Transverse colon (tissue), 4 donors: ENCODE measurements around the gene ARHGEF10L. TPM values are rescaled to one million over a fixed set of nuclear protein-coding genes. Genes with fewer than 3 reads are reported as not detected.

Source experiments
- DNase-seq: peaks from one replicate; pipeline ENCODE4 v3.0.0-alpha.2; 2019
- H3K27ac ChIP-seq, 4 donors: fragments of 200-600 bp; sonication (generic); 2 replicates each; pipeline ENCODE4 v1.5.1; 2016 to 2018; ENCODE audit warnings: inconsistent platforms in 4 of 4
- H3K27me3 ChIP-seq: fragments of 200-600 bp; sonication (generic); 2 replicates; pipeline ENCODE4 v1.5.1; 2017; ENCODE audit warnings: inconsistent platforms
- H3K36me3 ChIP-seq, 4 donors: fragments of 200-600 bp; sonication (generic); 2 replicates each; pipeline ENCODE4 v1.5.1; 2017 to 2019; ENCODE audit warnings: inconsistent platforms in 4 of 4
- H3K4me1 ChIP-seq, 4 donors: fragments of 200-600 bp; sonication (generic); 2 replicates each; pipeline ENCODE4 v1.5.1; 2017 to 2020; ENCODE audit warnings: inconsistent platforms in 4 of 4
- H3K4me3 ChIP-seq, 4 donors: fragments of 200-600 bp; sonication (generic); 1 replicate in 1 of 4; 2 replicates in 3 of 4; pipeline versions ENCODE4 v1.5.1 to v1.6.1; 2017 to 2019; ENCODE audit warnings: inconsistent platforms in 4 of 4
- H3K9me3 ChIP-seq, 2 donors: fragments of 200-600 bp; sonication (generic); 2 replicates each; pipeline ENCODE4 v1.5.1; 2017 to 2019; ENCODE audit warnings: inconsistent platforms in 2 of 2
- CTCF ChIP-seq, 5 experiments: fragments of 200-600 bp in 3 of 5; fragments of 450-650 bp in 2 of 5; sonication (generic) in 3 of 5; IDR thresholded peaks; 1 replicate in 2 of 5; 2 replicates in 3 of 5; pipeline ENCODE4 v1.5.1; 2016 to 2017; ENCODE audit warnings: antibody characterized with exemption in 5 of 5, inconsistent platforms in 3 of 5, mild to moderate bottlenecking in 2 of 5, moderate library complexity in 1 of 5
- EP300 ChIP-seq: sonication (generic); formaldehyde crosslinking; IDR thresholded peaks from one replicate; pipeline ENCODE4 v1.6.1; 2017; ENCODE audit warnings: antibody characterized with exemption, low read depth
- POLR2A ChIP-seq: fragments of 450-650 bp; IDR thresholded peaks from one replicate; pipeline ENCODE4 v1.6.1; 2016; ENCODE audit warnings: antibody characterized with exemption, mild to moderate bottlenecking, moderate library complexity
- POLR2AphosphoS5 ChIP-seq, 3 donors: sonication (generic); formaldehyde crosslinking; IDR thresholded peaks; one replicate each; pipeline ENCODE4 v1.6.1; 2016; ENCODE audit warnings: antibody characterized with exemption in 3 of 3
- WGBS, 2 donors: methylation state at CpG; one replicate each; pipeline ENCODE4 v1.1.5; 2018; ENCODE audit warnings: low coverage in 1 of 2; 5-methylcytosine and 5-hydroxymethylcytosine counted together
- in situ Hi-C, 4 donors: fragments of 200-750 bp; cut with MboI; loops; one replicate each; pipeline versions ENCODE4 v1.15.0 to v1.15.1; 2017; ENCODE audit warnings: low sequenced_read_pairs in 3 of 4, low pct_ligation_motif_present in 1 of 4, low pct_unique_long_range_greater_than_20kb in 1 of 4
- intact Hi-C: fragments of 100-400 bp; cut with DNase I; formaldehyde crosslinking; loops from one replicate; pipeline ENCODE4 v1.15.1; 2023; ENCODE audit warnings: low total_unique reads
- total RNA-seq, 4 donors: library from RNA; depleted of rRNA; stranded (reverse); fragments of >200 nt; gene quantifications; one replicate each; pipeline ENCODE4 v1.1.0, GENCODE V29; 2016

The ARHGEF10L gene
- total RNA-seq, 4 donors from 2014 or later, result 115 to 326 (median 199) TPM

- peaks cover 0 to 64% (median 10%) of the 10 kb centered on the region in 4 donors for H3K36me3 ChIP-seq
- in situ Hi-C loops, result no loop called here
Measured at GRCh38 chr1:17629460-17629859, 90.0 kb downstream of the ARHGEF10L start.

GRCh38 chr1:17630048-17630830, 90.7 kb downstream of the ARHGEF10L start:
- DNase-seq, result peak; percentile 38
- H3K4me1 ChIP-seq, result no peaks in the 10 kb centered on the region
- 56 to 72% methylated on average over 5 to 16 of the region's 16 CpGs for WGBS, 2 donors

More at GRCh38 chr1:17629460-17629859, 90.0 kb downstream of the ARHGEF10L start:
- TF ChIP-seq EP300 (no peak), POLR2AphosphoS5 (IDR thresholded peaks at IDR 0.05) (no peak), CTCF (IDR thresholded peaks at IDR 0.05) (peak in 4 of 5 experiments; percentile 16 to 31 (median 27))
- peaks cover 0 to 2% (median 1%) of the 10 kb centered on the region in 4 donors for H3K4me1 ChIP-seq
- DNase-seq, result no peak
- 77% methylated on average over 11 of the region's 11 CpGs; no CpG with 5 or more reads in 1 of the 2 donors for WGBS, 2 donors
- H3K9me3 ChIP-seq, result no peaks in the 10 kb centered on the region
- no peaks in the 10 kb centered on the region for H3K27me3 ChIP-seq
- H3K4me3 ChIP-seq, result no peak overlapping the region
- H3K27ac ChIP-seq, result peak overlapping the region; percentile 14 to 58 (median 37)
- intact Hi-C loops, result no loop called here

GRCh38 chr1:17630986-17631385, 91.5 kb downstream of the ARHGEF10L start:
- Histone ChIP-seq H3K4me3 (no peak overlapping the region), H3K36me3 (peaks cover 0 to 80% (median 14%) of the 10 kb centered on the region in 4 donors), H3K27me3 (no peaks in the 10 kb centered on the region), H3K27ac (peak overlapping the region in 2 of 4 donors; percentile 44 to 58), H3K4me1 (no peaks in the 10 kb centered on the region), H3K9me3 (no peaks in the 10 kb centered on the region)
- DNase-seq, result no peak
- TF ChIP-seq CTCF (IDR thresholded peaks at IDR 0.05), result no peak
- TF ChIP-seq POLR2AphosphoS5 (IDR thresholded peaks at IDR 0.05), result no peak
- no peak for TF ChIP-seq EP300
- TF ChIP-seq POLR2A, result no peak
- WGBS, 2 donors, result 68 to 76% methylated on average over 6 of the region's 6 CpGs
- intact Hi-C loops (no loop called here), in situ Hi-C loops (no loop called here)

More at GRCh38 chr1:17630048-17630830, 90.7 kb downstream of the ARHGEF10L start:
- intact Hi-C loops (no loop called here), in situ Hi-C loops (no loop called here)
- H3K9me3 ChIP-seq, result no peaks in the 10 kb centered on the region
- peak overlapping the region; percentile 3 to 58 (median 48) for H3K27ac ChIP-seq
- TF ChIP-seq POLR2A (no peak), EP300 (no peak), CTCF (IDR thresholded peaks at IDR 0.05) (no peak), POLR2AphosphoS5 (IDR thresholded peaks at IDR 0.05) (no peak)
- no peaks in the 10 kb centered on the region for H3K27me3 ChIP-seq
- H3K36me3 ChIP-seq, result peaks cover 0 to 72% (median 12%) of the 10 kb centered on the region in 4 donors
- H3K4me3 ChIP-seq, result no peak overlapping the region

GRCh38 chr1:17631410-17631809, 91.9 kb downstream of the ARHGEF10L start:
- H3K27ac ChIP-seq, result no peak overlapping the region

More at GRCh38 chr1:17631410-17631809, 91.9 kb downstream of the ARHGEF10L start:
- intact Hi-C loops (no loop called here), in situ Hi-C loops (no loop called here)
- no peaks in the 10 kb centered on the region for H3K4me1 ChIP-seq
- WGBS, 2 donors, result 93% methylated on average over 8 of the region's 8 CpGs; no CpG with 5 or more reads in 1 of the 2 donors
- DNase-seq, result no peak
- H3K4me3 ChIP-seq, result no peak overlapping the region
- H3K36me3 ChIP-seq, result peaks cover 0 to 82% (median 14%) of the 10 kb centered on the region in 4 donors
- H3K9me3 ChIP-seq, result no peaks in the 10 kb centered on the region
- H3K27me3 ChIP-seq, result no peaks in the 10 kb centered on the region
- TF ChIP-seq EP300 (no peak), POLR2A (no peak), CTCF (IDR thresholded peaks at IDR 0.05) (no peak), POLR2AphosphoS5 (IDR thresholded peaks at IDR 0.05) (no peak)
